Body of pancreas (tissue), 4 donors: ENCODE results near the gene PRDM16.

ENCODE experiments used
- POLR2A ChIP-seq, 3 donors: fragments of 450-650 bp; IDR thresholded peaks; one replicate each; pipeline ENCODE4 v1.6.1; 2016; ENCODE audit warnings: antibody characterized with exemption in 3 of 3, mild to moderate bottlenecking in 2 of 3
- TF ChIP-seq, protein P1 (sequence below), 7 experiments: fragments of 450-650 bp in 4 of 7; fragments of 200-600 bp in 3 of 7; sonication (generic) in 3 of 7; IDR thresholded peaks; one replicate each; pipeline ENCODE4 v1.5.1; 2016 to 2019; ENCODE audit warnings: antibody characterized with exemption in 7 of 7

DNA sequence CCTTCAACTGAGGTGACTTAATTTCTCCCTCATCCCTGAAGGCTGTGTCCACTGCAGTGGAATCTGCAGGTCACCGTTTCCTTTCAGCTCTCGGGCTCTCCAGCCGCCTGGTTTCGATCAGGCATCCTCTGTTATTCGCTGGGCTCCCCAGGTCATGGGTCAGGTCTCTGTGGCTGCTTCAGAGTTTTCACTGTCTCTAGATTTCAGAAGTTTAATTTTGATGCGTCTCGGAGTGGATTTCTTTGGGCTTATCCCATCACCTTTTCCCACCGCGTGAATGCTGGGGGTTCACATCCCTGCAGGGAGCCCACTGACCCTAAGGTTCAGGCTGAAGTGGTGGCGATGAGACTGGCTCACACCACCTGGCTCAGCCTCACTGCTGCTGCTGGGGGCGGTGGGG is 44.4 kb upstream of the PRDM16 start:
- TF ChIP-seq, protein P1, sequence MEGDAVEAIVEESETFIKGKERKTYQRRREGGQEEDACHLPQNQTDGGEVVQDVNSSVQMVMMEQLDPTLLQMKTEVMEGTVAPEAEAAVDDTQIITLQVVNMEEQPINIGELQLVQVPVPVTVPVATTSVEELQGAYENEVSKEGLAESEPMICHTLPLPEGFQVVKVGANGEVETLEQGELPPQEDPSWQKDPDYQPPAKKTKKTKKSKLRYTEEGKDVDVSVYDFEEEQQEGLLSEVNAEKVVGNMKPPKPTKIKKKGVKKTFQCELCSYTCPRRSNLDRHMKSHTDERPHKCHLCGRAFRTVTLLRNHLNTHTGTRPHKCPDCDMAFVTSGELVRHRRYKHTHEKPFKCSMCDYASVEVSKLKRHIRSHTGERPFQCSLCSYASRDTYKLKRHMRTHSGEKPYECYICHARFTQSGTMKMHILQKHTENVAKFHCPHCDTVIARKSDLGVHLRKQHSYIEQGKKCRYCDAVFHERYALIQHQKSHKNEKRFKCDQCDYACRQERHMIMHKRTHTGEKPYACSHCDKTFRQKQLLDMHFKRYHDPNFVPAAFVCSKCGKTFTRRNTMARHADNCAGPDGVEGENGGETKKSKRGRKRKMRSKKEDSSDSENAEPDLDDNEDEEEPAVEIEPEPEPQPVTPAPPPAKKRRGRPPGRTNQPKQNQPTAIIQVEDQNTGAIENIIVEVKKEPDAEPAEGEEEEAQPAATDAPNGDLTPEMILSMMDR (IDR thresholded peaks at IDR 0.05): no peak
- TF ChIP-seq POLR2A (IDR thresholded peaks at IDR 0.05): no peak
